ENCODE measurements around the gene HMCN2.

Gene HMCN2

DNA sequence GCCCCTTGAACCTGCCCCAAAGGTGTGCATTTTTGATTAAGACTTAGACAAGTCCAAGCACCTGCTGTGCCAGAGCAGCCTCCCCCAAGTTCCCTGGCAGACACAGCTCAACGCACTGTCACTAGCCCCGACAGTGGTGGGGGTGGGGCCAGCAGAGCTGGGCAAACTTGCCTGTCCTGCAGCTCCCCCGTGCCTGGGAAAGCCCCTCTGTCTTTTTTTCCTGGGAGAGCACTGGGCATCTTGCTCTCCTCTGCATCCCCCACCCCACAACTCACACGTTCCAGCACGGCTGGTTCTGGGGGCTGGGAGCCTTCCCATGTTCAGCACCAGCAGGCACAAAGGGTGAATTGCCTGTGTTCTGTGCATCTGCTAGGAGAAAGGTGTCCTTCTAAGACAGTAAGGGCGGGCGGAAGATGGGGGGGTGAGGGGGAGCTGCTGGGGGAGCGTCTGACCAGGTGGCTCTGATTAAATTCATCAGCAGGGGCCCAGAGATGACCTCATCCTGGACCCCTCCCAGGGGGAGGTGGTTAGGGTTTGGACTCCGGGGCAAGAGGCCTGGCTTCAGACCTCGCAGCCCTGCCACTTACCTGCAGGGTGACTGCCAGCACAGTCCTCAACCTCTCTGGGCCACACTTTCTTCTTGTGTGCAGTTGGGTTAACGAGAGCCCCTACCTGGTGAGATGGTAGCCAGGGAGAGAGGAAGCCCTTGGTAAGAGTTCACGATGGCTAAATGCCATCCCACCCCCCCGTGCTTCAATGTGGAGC lies 23.5 kb downstream of the HMCN2 start:
- DNase-seq (ENCODE audit: low read depth in 2 of 2): no peak

GRCh38 chr9:130289711-130290241 lies 24.2 kb downstream of the HMCN2 start:
- no peak for DNase-seq (ENCODE audit: low read depth in 2 of 2)

DNA sequence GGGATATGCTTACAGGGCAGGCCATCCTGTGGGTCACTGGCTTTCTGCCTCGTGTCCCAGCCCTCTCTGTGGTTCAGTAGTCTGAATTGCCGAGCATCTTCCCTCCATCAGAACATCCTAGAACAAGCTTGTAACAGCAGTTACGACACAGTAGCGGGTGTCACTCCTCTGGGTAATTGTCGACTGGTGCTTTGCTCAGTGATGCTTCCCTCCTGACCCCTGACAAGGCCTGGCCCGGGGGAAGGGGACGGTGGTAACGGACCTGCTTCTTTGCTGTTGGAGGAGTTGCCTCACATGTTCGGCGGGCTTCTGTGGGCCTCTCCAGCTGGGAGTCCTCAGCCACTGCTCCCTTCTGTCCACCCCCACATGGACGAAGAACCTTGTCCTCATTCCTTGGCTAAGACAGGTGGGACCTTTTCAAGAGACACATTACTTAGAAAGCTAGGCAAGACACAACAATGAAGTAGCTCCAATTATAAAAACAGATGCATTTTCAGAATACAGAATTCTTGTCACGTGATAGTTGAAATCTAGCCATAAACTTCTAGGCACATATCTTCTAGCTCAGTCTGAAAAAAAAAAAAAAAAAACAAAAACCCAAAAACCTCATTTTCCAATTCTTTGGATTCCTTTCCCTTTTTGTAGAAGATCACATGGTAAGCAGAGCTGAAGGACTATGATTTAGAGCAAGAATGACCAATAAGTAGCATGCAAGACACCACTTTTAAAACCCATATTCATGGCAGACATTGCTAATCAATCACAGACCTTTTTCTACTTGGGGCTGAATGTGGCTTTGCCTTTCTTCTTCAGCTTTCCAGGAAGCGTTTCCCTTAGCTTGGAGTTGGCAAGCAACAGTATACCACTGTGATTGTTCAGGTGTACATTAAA lies 25.0 kb downstream of the HMCN2 start:
- DNase-seq (ENCODE audit: low read depth in 2 of 2): no peak

GRCh38 chr9:130291474-130291873 lies 25.9 kb downstream of the HMCN2 start:
- DNase-seq (ENCODE audit: low read depth in 2 of 2): no peak

DNA sequence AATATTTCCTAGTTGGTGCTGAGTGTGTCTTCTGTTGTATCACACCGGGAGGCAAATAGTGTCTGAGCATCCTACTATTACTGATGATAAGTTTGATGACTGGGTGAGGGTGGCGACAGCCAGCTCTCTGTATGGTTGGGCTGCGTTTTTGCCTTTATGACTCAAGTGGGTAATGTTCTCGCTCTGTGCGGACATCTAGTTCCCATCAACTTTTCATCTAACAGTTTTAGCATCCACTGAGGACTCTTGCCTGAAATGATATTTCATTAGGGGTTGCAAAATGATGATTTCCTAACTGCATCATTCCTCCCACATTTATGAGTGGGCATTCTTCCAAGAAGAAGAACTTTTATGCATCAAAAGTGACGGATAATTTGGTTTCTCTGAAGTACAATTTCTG lies 26.5 kb downstream of the HMCN2 start:
- no peak for DNase-seq (ENCODE audit: low read depth in 2 of 2)

GRCh38 chr9:130294664-130295063 lies 29.1 kb downstream of the HMCN2 start:
- DNase-seq (ENCODE audit: low read depth in 2 of 2): no peak

DNA sequence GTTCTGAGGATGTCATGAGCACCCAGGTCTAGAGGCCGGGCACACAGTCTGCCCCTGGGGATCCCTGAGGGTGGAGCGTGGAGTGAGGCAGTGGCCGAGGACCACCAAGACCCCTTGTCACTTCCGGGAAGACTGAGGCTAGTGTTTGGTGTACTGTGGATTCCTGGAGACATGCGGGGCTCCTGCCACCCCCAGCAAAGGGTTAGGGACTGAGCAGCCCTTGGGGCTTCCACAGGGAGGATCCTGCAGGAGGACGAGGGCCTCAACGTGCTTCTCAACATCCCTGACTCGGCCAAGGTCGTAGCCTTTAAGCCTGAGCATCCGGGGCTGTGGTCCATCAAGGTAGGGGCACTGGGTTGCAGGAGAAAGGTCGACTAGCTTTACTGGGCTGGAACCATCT lies 29.9 kb downstream of the HMCN2 start:
- no peak for DNase-seq (ENCODE audit: low read depth in 2 of 2)

- DNase-seq (ENCODE audit: low read depth in 2 of 2): no peak
Observed at GRCh38 chr9:130295945-130296782, 30.6 kb downstream of the HMCN2 start.

GRCh38 chr9:130296783-130297055 lies 31.2 kb downstream of the HMCN2 start:
- DNase-seq (ENCODE audit: low read depth in 2 of 2): no peak

- no peak for DNase-seq (ENCODE audit: low read depth in 2 of 2)
Observed at GRCh38 chr9:130297371-130297770, 31.8 kb downstream of the HMCN2 start.

GRCh38 chr9:130298662-130299279 lies 33.2 kb downstream of the HMCN2 start:
- DNase-seq (ENCODE audit: low read depth in 2 of 2): no peak

- DNase-seq (ENCODE audit: low read depth in 2 of 2): no peak
Observed at GRCh38 chr9:130299785-130300615, 34.4 kb downstream of the HMCN2 start.

- no peak for DNase-seq (ENCODE audit: low read depth in 2 of 2)
Observed at GRCh38 chr9:130300739-130301138, 35.2 kb downstream of the HMCN2 start.

- no peak for DNase-seq (ENCODE audit: low read depth in 2 of 2)
Observed at GRCh38 chr9:130301483-130302286, 36.1 kb downstream of the HMCN2 start.

DNA sequence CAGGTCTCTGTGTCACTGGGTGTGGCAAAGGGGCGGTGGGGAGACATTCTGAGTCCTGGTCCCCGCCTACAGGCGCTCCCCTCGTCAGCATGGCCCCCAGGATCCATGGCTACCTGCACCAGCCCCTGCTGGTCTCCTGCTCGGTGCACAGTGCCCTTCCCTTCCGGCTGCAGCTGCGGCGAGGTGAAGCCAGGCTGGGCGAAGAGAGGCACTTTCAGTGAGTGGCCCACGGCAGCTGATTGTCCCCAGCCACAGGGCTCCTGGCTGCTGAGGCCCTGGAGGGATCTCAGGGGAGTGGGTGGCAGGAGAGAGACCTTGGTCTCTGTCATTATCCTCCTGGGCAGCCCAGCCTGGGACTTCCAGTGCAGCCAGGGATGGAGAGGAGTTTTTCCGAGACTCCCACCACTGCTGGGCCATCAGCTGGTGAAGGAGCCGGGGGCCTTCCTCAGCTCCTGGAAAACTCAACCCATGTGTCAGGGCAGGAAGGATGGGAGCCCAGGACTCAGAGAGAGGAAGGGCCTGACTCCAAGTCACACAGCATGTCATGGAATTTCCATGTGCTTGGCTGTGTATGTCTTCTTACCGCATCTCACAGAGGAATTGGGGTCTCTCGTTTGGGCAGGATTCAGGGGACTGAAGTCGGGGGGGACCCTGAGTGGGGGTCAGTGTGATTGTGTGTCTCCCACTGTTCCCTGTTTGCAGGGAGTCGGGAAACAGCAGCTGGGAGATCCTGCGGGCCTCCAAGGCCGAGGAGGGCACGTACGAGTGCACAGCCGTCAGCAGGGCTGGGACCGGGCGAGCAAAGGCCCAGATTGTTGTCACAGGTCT lies 37.4 kb downstream of the HMCN2 start:
- no peak for DNase-seq (ENCODE audit: low read depth in 2 of 2)

DNA sequence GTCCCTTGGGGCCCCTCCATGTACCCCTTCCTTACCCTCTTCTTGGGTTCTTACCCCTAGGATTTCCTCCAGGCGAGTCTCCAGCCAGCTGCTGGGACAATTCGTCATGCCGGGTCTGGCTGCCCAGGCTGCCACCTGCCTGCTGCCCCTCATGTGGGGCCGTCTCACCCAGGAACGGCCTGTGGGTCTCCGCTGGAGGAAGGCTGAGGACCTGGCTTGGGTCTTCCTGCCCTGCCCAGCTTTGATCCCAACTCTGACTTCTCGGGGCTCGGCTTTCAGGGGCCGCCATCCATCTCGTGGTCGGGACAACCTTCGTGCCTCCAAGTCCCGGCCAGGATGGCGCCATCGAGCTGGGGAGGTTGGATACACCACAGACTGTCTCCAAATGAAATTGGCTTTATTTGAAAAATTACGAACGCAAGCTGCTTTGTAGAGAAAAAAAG lies 38.1 kb downstream of the HMCN2 start:
- DNase-seq (ENCODE audit: low read depth in 2 of 2): no peak

DNA sequence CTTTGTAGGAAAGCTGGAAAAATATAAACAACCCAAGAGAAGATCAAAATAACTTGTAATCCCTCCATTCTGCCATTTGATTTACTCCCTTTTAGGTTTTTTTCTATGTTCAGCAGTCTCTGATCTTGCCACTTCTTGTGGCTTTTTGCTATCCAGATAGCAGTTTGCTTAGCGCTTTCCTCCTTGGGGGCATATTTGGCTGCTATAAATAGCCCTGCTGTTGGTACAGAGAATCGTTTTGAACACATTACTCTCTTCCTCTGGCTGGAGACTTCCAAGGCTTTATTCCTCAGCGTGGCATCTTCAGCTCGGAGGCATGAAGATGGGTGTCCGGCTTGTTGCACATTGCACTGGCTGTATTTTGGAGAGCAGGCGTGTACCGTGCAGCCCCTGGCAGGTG lies 38.6 kb downstream of the HMCN2 start:
- no peak for DNase-seq (ENCODE audit: low read depth in 2 of 2)

GRCh38 chr9:130304643-130305042 lies 39.1 kb downstream of the HMCN2 start:
- DNase-seq (ENCODE audit: low read depth in 2 of 2): no peak

DNA sequence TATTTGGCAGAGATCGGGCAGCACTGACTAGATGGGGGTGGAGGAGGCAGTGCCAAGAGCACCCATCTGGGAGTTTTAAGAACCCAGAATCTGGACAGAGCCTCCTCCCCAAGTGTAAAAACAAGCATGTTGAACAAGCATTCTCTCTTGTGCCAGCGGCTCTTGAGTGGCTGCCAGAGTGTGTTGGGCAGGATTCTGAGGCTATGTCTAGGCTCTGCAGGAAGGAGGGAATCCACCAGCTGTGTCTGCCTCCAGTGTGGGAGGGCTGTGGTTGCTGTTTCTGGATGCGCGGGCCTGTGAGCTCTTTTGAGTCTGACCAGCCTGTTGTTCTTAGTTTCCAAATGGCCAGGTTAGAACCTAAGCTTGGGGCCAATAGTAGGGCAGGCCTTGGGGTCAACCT lies 39.8 kb downstream of the HMCN2 start:
- DNase-seq (ENCODE audit: low read depth in 2 of 2): no peak

Measured in activated CD4-positive, alpha-beta T cell treated with anti-CD3 and anti-CD28 coated beads for 24 hours (primary cell).